GM12874 (cell line): ENCODE results near the gene MAD1L1.

Source experiments
- CTCF ChIP-seq: IDR thresholded peaks from 2 replicates; pipeline ENCODE4 v1.5.1; 2011; ENCODE audit warnings: low read depth, mild to moderate bottlenecking, control low read depth, low read length, moderate library complexity; ENCODE audit not compliant: insufficient read depth

The MAD1L1 gene

GRCh38 chr7:2202361-2202761, 30.4 kb downstream of the MAD1L1 start:
- no peak for TF ChIP-seq CTCF

- no peak for TF ChIP-seq CTCF
These were observed 30.9 kb downstream of the MAD1L1 start for GRCh38 chr7:2201686-2202360.

- no peak for TF ChIP-seq CTCF
These were observed 31.6 kb downstream of the MAD1L1 start for GRCh38 chr7:2201128-2201527.

- no peak for TF ChIP-seq CTCF
These were observed 32.2 kb downstream of the MAD1L1 start for GRCh38 chr7:2200584-2200980.

GRCh38 chr7:2199956-2200583, 32.7 kb downstream of the MAD1L1 start:
- TF ChIP-seq CTCF: no peak

- no peak for TF ChIP-seq CTCF
These were observed 33.2 kb downstream of the MAD1L1 start for GRCh38 chr7:2199528-2199927.

- TF ChIP-seq CTCF: no peak
These were observed 34.0 kb downstream of the MAD1L1 start for GRCh38 chr7:2198760-2199159.
